ENCODE data around the gene PCK2. TPM values are rescaled to one million over a fixed set of nuclear protein-coding genes. Genes with fewer than 3 reads are reported as not detected.

The PCK2 gene
- total and polyA plus RNA-seq, 2 donors (not counting 3 experiments of a cell fraction or from before 2014, with no cell fraction given) = 23.5 to 24.5 TPM

DNA sequence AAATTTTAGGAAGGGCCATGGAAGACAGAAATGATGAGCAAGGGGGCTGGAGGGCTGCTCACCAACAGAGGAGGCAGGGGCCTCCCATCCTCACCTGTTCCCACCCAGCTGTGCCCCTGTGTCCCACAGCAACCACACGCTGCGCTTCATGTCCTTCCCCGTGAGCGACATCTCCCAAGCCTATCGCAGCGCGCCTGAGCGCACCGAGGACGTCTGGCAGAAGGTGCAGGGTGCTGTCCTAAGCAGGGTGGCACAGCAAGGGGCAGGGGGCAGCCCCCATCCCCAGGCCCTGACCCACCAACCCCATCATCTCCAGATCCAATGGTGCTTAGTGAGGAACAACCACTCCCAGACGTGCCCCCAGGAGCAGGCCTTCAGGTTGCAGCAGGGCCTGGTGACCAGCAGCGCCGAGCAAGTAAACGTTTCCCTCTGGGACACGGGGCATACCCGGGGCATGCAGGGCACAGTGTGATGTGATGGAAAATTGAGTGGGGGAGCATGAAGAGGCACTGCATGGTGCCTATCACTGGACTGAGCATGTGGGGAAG lies 34.2 kb upstream of the PCK2 start:
- Histone ChIP-seq H3K4me3 (replicated peaks in 1 of 3; ENCODE audit: insufficient read depth in 1 of 3, low read depth in 1 of 3, low read length in 3 of 3) (no peak overlapping the region), H3K9me1 (replicated peaks; ENCODE audit: control insufficient read depth, extremely low read depth, insufficient read depth, low read length) (no peaks in the 10 kb centered on the region), H3K36me3 (ENCODE audit: control insufficient read depth in 2 of 2, extremely low read depth in 1 of 2, insufficient read depth in 2 of 2, low read length in 2 of 2) (no peaks in the 10 kb centered on the region), H3K27ac (ENCODE audit: insufficient read depth, low read depth, low read length) (no peak overlapping the region), H2AFZ (ENCODE audit: low read depth, low read length) (no peak overlapping the region), H3K4me1 (ENCODE audit: control insufficient read depth, extremely low read depth, insufficient read depth, low read length) (no peaks in the 10 kb centered on the region), H3K4me2 (ENCODE audit: insufficient read depth, low read length) (no peak overlapping the region), H3K9me3 (replicated peaks; ENCODE audit: control insufficient read depth, insufficient read depth, low read length) (no peaks in the 10 kb centered on the region), H3K79me2 (ENCODE audit: control insufficient read depth, insufficient read depth, low read length) (no peaks in the 10 kb centered on the region), H3K27me3 (ENCODE audit: control insufficient read depth in 2 of 2, insufficient read depth in 2 of 2, low read length in 2 of 2) (peaks cover 0 to 1% of the 10 kb centered on the region in 2 experiments), H3K9ac (replicated peaks; ENCODE audit: extremely low read depth, insufficient read depth, low read length) (no peak overlapping the region), H4K20me1 (replicated peaks; ENCODE audit: control insufficient read depth, extremely low read depth, insufficient read depth, low read length) (no peaks in the 10 kb centered on the region)
- no peak for FAIRE-seq
- DNase-seq (ENCODE audit: low read depth, low spot score) = no peak
- ChIA-PET CTCF (interaction anchor here (5.2 to 9.5 kb wide), 2 partner anchors 32 to 49 kb away, joined by 26 to 319 read pairs; partner anchors contain the start of gene PCK2), POLR2A (no interaction called here)
- dilution Hi-C loops (cut with MboI; ENCODE audit: extremely low pct_ligation_motif_present, low sequenced_read_pairs) = no loop called here
- no TSS peak for BruUV-seq (replicated peaks)
- intact Hi-C loops (cut with micrococcal nuclease) = loop anchor here (5.0 kb wide), 1 partner anchor 157 kb away; the partner anchor contains the start of gene MDP1
- TF ChIP-seq EZH2 (IDR thresholded peaks at IDR 0.05; ENCODE audit: borderline replicate concordance, low read depth, low read length, severe bottlenecking) = no peak
- TF ChIP-seq MYC (IDR thresholded peaks at IDR 0.05; ENCODE audit: low read depth, low read length) = no peak
- TF ChIP-seq POLR2AphosphoS5 (IDR thresholded peaks at IDR 0.05; ENCODE audit: insufficient read depth, low read depth, low read length) = no peak
- TF ChIP-seq FOS (IDR thresholded peaks at IDR 0.05; ENCODE audit: borderline replicate concordance, insufficient read depth, low read length) = no peak
- TF ChIP-seq, protein P1, sequence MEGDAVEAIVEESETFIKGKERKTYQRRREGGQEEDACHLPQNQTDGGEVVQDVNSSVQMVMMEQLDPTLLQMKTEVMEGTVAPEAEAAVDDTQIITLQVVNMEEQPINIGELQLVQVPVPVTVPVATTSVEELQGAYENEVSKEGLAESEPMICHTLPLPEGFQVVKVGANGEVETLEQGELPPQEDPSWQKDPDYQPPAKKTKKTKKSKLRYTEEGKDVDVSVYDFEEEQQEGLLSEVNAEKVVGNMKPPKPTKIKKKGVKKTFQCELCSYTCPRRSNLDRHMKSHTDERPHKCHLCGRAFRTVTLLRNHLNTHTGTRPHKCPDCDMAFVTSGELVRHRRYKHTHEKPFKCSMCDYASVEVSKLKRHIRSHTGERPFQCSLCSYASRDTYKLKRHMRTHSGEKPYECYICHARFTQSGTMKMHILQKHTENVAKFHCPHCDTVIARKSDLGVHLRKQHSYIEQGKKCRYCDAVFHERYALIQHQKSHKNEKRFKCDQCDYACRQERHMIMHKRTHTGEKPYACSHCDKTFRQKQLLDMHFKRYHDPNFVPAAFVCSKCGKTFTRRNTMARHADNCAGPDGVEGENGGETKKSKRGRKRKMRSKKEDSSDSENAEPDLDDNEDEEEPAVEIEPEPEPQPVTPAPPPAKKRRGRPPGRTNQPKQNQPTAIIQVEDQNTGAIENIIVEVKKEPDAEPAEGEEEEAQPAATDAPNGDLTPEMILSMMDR (IDR thresholded peaks at IDR 0.05; ENCODE audit: extremely low read depth in 1 of 2, insufficient read depth in 1 of 2, low read depth in 1 of 2, low read length in 2 of 2) = no peak
- no peak for TF ChIP-seq POLR2A (IDR thresholded peaks at IDR 0.05; ENCODE audit: low read depth, low read length)
- no peak for TF ChIP-seq GATA2 (IDR thresholded peaks at IDR 0.05; ENCODE audit: insufficient read depth, insufficient read length, low read depth, low read length)
- TF ChIP-seq, protein P2, sequence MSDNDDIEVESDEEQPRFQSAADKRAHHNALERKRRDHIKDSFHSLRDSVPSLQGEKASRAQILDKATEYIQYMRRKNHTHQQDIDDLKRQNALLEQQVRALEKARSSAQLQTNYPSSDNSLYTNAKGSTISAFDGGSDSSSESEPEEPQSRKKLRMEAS (IDR thresholded peaks at IDR 0.05; ENCODE audit: insufficient read depth, insufficient read length) = no peak
- TF ChIP-seq JUN (IDR thresholded peaks at IDR 0.05; ENCODE audit: borderline replicate concordance, insufficient read depth, insufficient read length, low read depth) = no peak
